GM10266 (cell line): ENCODE measurements around the gene CNBD2.
"Not testable (repeated sequence)": the region's sequence is repeated elsewhere in the genome, so short reads cannot be mapped to it uniquely, and the experiment has no call there.

Experiments used
- DNase-seq: peaks from one replicate; pipeline ENCODE4 v3.0.0; 2012; ENCODE audit errors: extremely low spot score
- CTCF ChIP-seq: IDR thresholded peaks from 2 replicates; pipeline ENCODE4 v1.5.1; 2012; ENCODE audit warnings: mild to moderate bottlenecking, low read depth; ENCODE audit not compliant: control insufficient read depth, insufficient read depth; ENCODE audit errors: missing control alignments

CNBD2 gene

DNA sequence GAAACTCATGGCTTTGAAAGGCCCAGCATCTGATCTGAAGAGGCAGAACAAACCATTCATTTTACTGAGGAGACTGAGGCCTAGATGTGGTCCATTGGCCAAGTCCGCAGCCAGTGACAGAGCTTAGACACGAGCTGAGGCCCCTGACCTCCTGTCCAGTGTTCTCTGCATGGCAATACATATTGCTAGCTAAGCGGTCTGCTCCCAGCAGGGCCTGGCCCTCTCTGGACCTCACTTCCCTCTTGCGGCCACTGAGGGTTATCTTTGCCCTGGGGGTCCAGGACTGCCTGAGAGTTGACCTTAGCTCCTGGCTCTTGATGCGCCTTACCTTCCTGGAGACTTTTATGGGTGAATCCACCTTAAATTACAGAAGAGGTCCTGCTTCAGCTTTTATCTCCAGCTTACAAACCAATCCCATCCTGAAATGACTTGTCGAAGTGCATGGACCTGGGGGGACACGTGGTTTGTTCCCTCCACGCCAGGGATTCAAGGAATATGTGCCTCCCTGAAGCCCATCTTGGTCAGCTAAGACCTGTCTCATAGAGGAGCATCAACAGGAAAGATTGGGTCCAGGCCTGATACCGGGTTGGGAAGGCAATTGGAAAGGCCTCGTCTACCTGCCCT, 75.6 kb downstream of the CNBD2 start:
- no peak for DNase-seq
- no peak for TF ChIP-seq CTCF

GRCh38 chr20:36045373-36045714, 77.0 kb downstream of the CNBD2 start:
- DNase-seq, result no peak
- TF ChIP-seq CTCF, result no peak

DNA sequence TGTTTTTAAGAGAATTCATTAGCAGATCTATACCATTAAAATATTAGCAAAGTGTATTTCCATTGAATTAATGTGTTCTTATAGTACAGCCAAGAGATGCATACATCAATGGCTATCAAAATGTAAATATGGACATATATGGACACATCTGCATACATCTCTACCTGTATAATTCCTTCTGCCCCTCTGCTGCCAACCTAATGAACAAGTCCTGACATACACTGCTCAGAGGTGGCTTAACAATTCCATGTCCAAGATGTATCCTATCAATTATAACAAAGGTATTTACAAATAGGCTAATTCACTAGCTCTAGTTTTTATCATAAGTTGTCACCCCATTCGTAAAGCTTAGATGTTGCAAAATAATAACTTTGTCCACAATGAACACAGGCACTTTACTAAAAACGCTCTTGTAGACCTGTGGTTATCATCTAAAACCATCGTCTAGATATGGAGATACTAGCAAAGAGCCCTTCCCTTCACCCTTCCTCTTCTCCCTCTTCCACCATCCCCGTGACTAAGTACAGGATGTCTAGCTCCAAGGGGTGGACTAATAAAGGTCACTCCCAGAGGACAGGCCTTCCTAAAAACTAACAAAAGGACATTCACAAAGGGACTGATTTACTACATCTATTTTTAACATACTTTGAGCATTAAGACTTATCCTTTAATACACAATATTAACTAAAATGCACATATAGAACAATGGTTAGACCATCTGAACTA, 77.8 kb downstream of the CNBD2 start:
- DNase-seq, result not testable (repeated sequence)

- not testable (repeated sequence) for DNase-seq
Observed at GRCh38 chr20:36049408-36049807, 81.0 kb downstream of the CNBD2 start.

DNA sequence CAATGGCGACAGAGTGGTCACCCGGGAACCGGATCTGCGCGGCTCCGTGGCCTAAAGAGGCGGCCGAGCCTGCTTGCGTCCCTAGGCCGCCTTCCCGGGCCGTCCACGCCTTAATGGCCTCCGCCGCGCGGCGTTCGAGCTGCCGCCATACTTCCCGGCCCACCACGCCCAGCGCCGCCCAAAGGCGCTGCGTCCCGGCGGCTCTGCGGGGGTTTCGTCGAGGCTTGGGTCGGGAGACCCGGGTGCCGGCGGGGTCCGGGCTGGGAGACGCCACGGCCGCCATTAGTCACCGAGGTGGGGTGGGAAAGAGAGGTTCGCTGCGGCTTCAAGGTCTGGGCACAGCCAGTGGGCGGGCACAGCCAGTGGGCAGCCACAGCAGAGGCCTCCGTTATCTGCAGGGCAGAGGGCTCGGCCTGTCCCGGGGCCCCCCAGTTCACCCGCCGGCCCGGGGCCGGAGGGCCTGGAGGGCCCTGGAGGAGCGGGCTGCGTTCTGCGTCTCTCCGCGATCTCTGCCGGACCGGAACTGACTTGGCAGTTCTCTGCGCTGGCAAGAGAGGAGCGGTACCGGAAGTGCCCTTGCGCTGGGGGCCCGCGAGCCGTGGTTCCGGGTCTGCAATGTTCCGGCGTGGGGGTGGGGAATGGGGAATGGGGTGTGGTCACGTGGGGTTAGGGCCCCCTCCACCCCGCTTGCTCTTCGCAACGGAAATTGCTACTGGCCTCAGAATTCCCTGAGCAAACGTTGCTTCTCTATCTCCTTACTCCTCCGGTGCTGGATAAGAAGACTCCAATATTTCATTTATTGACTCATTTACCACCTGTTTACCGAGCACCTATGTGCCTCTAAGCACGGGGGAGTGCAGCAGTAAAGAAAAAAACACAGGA, 82.3 kb downstream of the CNBD2 start:
- DNase-seq, result peak; percentile 91
- no peak for TF ChIP-seq CTCF

GRCh38 chr20:36051318-36052116, 83.1 kb downstream of the CNBD2 start:
- DNase-seq, result no peak
- TF ChIP-seq CTCF, result no peak

DNA sequence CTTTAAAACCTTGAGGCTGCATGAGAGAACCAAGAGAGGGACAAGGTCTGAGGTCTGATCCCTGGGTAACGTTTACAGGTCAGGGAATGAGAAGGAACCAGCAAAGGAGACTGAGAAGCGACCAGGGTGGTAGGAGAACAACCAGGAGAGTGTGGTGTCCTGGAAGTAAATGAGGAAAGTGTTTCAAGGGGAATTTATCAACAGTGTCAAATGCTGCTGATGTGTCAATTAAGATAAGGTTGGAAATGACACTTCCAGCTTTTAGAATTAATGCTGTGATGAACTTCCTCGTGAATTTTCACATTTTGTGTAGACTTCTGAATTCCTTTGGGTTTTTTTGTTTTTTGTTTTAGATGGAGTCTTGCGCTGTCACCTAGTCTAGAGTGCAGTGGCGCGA, 83.7 kb downstream of the CNBD2 start:
- no peak for DNase-seq
- TF ChIP-seq CTCF, result no peak

GRCh38 chr20:36053863-36054518, 85.6 kb downstream of the CNBD2 start:
- DNase-seq, result not testable (repeated sequence)
